Upper lobe of left lung (tissue), 4 donors: ENCODE data around the gene FARSB.

Source experiments
- CTCF ChIP-seq, 6 experiments: fragments of 450-650 bp in 4 of 6; fragments of 200-600 bp in 2 of 6; sonication (generic) in 2 of 6; IDR thresholded peaks; one replicate each; pipeline ENCODE4 v1.5.1; 2016 to 2019; ENCODE audit warnings: antibody characterized with exemption in 6 of 6
- EP300 ChIP-seq, 4 donors: sonication (generic); formaldehyde crosslinking; IDR thresholded peaks; one replicate each; pipeline ENCODE4 v1.5.1; 2017; ENCODE audit warnings: antibody characterized with exemption in 4 of 4, control low read depth in 2 of 4

DNA sequence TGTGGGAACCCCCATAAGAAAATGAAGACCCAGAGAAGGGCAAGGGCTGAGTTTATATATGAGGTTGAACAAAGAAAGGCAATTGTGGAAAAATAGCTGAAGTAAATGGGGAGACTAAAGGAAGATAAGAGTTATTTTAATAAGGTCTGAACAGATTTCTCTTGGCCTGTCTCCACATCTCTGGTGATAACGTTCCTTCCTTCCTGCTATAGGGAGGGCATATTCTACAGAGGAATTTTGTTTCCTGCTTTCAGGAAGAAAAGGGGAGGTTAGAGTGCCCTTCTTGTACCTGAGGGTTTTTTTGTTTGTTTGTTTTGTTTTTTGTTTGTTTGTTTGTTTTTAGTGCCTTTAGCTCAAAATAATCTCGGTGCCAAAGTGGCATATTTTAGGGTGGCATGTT lies 47.2 kb upstream of the FARSB start:
- TF ChIP-seq EP300 (IDR thresholded peaks at IDR 0.05) (no peak), CTCF (IDR thresholded peaks at IDR 0.05) (no peak)
